RPMI7951 (cell line): Measurements from ENCODE around the gene GABRR3. TPM values are rescaled to one million over a fixed set of nuclear protein-coding genes. Genes with fewer than 3 reads are reported as not detected.

Source experiments
- DNase-seq: peaks from one replicate; pipeline ENCODE4 v3.0.0-alpha.2; 2012; ENCODE audit warnings: low read depth
- total RNA-seq: library from RNA; depleted of rRNA; stranded (reverse); fragments of >200 nt; shearing (Covaris generic); gene quantifications from 2 replicates; pipeline ENCODE4 v1.2.3, GENCODE V29; 2014; rRNA removed

GABRR3 gene
- total RNA-seq = not detected in 2 replicates

GRCh38 chr3:98035208-98035607, at the start of gene GABRR3:
Gene GABRR3, minus strand, starts transcription at chr3:98035315. Its CDS starts 328 bp downstream, at chr3:98034987.
- no peak for DNase-seq

- DNase-seq = no peak
Measured at GRCh38 chr3:98073486-98073885, 38.4 kb upstream of the GABRR3 start.

GRCh38 chr3:98070840-98071239, 35.7 kb upstream of the GABRR3 start:
- DNase-seq = no peak

- no peak for DNase-seq
Measured at GRCh38 chr3:98068824-98069223, 33.7 kb upstream of the GABRR3 start.

DNA sequence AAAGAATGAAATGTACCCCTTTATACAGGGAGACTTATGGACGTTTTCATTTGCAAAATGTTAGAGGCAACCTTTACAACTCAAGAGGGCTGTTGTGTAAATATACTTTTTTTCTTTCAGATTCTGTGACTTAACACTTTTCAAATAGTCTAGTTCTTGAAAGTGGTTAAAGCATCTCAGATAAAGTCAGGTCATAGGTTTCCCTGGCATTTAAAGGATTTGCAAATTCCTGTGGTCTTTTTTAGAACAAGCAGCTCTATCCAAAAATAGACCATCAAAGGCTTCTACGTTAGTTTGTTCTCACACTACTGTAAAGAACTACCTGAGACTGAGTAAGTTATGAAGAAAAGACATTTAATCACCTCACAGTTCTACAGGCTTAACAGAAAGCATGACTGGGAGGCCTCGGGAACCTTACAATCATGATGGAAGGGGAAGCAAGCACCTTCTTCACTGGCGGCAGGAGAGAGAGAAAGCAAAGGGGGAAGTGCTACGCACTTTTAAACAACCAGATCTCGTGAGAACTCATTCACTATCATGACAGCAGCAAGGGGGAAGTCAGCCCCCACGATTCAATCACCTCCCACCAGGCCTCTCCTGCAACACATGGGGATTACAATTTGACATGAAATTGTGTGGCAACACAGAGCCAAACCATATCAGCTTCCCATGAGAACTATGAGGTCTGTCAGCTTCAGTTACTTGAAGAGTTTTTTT, 23.3 kb upstream of the GABRR3 start:
- DNase-seq = no peak

DNA sequence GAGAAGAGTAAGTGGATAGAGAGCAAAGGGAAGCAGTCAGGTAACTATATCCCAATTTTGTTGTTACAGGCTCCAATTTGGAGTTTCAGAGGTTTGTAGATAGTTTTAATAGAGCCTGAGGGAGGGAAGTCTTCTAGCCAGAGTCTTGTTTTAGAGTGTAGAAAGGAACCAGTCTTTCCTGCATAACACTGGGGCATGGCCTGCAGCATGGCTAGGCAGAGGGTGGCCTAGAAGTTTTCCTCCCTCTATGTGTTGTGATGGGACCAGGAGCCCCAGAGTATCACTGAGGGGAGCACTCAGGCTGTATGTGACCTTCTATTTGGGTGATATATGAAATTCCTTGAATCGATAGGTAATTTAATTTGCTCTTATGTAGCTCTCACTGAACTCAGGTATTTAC, 22.5 kb upstream of the GABRR3 start:
- no peak for DNase-seq

- DNase-seq = no peak
Measured at GRCh38 chr3:98056035-98056434, 20.9 kb upstream of the GABRR3 start.

DNA sequence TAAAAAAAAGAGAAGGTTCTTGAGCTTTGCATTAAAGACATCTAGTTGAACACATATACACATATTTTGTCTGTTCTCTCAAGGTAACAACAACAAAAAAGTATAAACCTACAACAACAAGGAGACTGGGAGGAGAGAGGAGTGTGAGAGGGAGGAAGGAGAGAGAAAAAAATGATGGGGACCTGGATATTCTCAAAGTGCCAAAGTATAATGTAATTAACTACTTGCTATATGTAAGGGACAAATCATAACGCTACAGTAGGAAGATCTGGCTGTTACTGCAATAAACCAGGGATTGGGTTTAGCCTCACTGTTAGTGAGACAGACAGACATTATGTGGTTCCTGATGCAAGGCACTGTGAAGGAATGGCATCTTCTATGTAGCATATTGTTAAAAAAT, 14.2 kb upstream of the GABRR3 start:
- no peak for DNase-seq

- no peak for DNase-seq
Measured at GRCh38 chr3:98048586-98048985, 13.5 kb upstream of the GABRR3 start.

DNA sequence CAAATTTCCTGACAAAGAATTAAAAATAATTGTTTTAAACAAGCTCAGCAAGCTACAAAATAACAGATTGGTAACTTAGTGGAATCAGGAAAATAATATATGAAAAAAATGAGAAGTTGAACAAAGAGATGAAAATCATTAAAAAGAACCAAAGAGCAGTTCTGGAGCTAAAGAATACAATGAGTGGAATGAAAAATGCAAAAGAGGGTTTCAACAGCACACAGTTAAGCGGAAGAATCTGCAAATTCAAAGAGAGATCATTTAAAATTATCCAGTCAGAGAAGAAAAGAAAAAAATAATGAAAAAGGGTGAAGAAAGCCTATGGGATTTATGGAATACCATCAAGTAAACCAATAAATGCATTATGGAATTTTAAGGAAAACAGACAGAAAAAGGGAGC, 6.2 kb upstream of the GABRR3 start:
- DNase-seq = no peak

GRCh38 chr3:98039322-98040024, 4.4 kb upstream of the GABRR3 start:
- peak; percentile 80 for DNase-seq

DNA sequence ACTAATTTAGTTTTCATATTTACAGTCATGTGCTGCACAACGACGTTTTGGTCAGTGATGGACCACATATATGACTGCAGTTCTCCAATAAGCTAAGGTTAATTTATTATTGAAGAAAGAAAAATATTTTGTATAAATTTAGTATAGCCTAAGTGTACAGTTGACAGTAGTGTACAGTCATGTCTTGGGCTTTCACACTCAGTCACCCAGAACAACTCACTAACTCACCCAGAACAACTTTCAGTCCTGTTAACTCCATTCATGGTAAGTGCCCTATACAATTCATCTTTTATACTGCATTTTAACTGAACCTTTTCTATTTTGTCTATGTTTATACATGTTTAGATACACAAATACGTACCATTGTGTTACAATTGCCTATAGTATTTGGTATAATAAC, 3.8 kb upstream of the GABRR3 start:
- no peak for DNase-seq

DNA sequence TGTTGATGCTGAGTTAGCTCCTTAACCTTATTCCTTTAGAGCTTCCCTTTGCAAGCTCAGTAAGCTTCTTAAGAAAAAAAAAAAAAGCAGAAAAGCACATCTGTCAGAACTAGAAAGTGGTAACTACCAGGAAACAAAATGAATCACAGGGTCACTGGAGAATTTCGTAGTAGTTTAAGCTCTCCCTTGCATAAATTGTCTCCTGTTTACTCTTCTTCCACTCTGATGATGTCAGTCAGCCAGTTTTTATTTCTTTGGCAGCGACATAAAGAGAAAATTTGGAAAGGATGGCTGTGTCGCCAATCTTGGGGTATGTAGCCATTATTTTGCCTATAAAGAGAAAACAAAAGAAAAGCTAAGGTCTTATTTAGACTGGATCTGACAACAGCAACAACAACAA, 3.2 kb upstream of the GABRR3 start:
- DNase-seq = no peak

DNA sequence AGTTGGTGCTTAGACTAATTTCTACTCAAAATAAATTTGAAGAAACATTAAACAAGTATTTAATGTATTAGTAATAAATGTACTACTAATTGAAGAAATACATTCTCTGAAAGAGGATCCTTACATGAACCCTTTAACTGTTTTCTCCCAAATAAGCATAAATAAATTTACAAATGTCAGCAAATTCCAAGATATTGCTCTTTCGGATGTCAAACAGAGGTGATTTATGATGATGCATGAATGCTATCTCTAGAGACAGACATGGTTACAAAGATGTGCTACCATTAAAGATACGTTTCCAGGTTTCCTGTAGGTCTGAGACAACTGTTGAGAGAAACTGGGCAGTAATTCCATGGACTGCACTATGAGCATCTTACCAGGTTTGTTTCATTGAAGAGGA, 629 bp downstream of the GABRR3 start:
- no peak for DNase-seq

DNA sequence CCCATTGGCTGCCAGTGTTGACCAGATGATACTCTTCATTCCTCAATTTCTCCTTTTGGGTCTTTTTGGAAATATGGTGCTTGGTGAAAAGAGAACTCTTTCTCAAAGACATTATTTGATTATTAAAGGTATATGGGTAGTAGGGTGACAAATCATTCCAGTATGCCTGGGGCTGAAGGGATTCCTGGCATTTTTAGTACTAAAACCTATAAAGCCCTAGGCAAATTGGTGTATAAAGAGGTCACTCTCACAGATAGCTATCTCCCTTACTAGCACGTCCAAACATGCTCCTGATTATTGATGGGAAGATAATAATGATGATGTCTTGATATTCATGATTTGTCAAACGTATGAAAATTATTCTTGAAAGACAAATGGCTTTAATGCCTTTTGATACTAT, 1.1 kb downstream of the GABRR3 start:
- DNase-seq = no peak

DNA sequence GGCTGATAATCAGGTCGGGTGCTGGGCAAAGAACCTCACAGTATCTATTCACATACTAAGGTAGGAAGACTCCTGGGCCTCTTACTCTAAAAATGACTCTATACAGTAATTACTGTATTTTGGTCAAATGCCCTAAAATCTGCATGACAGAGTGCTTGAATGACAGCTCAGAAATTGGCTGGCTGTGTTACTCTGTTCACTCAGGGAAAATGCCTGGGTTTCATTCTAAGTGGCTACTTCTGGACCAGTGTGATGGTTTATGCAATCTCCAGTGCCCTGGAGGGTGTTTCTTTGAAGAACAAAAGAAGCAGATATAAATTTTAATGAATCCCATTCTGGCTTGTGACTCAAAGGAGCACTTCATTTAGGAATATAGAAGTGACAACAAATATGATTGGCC, 2.2 kb downstream of the GABRR3 start:
- DNase-seq = no peak

- no peak for DNase-seq
Measured at GRCh38 chr3:98032265-98032664, 2.9 kb downstream of the GABRR3 start.

DNA sequence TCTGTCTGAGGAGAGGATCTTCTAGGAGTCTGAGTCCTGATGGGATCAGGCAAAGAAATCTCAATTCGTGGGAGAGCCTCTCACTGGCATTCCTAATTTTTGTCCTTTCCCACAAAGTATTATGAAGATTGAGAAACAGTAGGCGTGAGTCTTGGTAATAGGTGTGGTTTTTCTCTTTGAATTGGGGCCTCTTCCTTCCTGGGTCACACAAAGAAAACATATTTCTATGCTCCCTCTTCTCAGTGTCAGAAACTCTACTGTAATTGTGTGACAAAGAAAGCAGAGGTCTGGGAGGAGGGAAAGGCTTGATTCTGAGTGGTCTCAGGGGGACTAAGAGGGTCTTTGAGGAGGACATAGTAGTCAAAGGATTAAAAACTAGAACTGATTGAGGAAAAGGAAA, 6.0 kb downstream of the GABRR3 start:
- no peak for DNase-seq

DNA sequence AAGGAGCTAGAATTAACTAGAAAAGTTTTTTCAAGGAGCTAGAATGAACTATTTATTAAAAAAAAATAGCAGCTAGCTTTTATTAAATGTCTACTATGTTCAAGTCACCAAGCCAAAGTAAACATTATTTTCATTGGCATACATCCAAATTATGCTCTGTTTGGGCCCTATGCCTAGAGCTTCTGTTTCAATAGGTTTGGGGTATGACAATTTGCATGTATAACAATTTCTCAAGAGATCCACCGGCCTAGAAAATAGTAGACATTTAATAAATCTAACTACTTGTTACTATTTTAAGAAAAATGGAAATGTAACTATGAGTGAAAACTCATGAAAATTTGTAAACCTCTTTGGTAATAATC, 8.0 kb downstream of the GABRR3 start:
- DNase-seq = no peak

DNA sequence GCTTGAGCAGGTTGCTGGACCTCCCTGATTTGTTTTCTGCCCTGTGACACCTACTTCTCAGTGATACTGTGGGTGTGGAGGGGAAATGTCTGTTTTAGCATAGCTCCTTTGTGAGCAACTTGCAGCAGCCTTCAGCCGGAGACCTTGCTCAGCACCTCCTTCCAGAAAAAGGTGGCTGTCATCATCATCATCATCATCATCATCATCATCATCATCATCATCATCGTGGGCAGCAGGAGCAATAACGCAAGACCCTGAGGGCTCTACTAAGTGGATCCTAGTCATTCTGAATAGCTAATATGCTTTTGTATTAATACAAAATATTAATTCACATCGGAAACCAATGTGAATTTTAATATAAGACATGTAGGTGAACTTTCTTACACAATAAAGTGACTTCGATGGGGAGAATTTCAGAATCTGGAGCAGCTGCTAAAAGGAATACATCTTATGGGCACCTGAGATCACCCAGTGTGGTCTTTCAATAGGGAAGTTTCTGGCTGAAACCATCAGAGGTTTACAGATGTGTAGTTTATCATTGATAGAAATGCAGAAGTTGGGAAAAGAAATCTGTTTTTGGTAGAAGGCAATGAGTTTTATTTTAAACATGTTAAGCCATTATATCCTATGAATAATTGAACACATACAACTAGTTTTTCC, 8.6 kb downstream of the GABRR3 start:
- no peak for DNase-seq

GRCh38 chr3:98025392-98025945, 9.6 kb downstream of the GABRR3 start:
- DNase-seq = no peak

DNA sequence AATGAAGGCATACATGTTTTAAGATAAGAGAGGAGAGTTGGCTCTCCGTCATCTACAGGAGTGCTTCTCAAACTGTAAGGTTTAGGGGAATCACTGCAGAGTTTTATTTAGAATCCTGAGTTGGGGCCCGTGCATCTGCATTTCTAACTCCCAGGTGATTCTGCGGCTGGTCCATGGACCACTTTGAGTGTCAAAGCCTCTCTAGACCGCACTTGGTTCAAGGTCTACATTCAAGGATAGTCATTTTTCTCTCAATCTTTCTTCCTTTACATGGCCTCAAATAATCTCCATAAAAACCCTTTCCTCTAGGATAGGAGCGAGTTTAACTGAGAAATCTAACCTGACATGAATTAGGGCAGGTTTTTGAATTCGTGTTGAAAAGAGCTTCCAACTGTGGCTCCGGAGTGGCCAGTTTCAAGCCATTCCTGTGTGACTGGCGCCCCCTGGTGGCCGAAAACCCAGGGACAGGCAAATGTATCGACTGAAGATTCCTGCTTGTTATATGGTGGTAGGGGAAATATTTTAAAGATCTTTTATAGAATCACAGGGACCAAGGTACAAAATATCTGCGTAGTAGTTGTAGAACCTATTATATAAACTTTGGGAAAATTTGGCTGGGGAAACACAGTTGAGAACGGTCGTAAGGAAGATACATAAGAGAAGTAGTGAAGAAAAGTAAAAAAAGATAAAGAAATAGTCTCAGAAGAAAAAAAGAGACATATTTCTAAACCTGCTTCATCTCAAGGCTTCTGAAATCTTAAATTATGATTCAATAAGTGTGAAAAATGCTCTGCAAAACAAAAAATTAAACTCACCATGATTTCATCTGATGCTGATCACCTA, 11.9 kb downstream of the GABRR3 start:
- DNase-seq = peak; percentile 62
